CD8-positive, alpha-beta memory T cell (primary cell): ENCODE data around the gene SEMA3D. TPM values are rescaled to one million over a fixed set of nuclear protein-coding genes. Genes with fewer than 3 reads are reported as not detected.

Experiments
- CTCF ChIA-PET: fragments of 350-600 bp; sonication (Branson Sonifier 250); formaldehyde crosslinking; loops from one replicate; lab custom pipeline; 2021; ENCODE audit warnings: antibody characterized with exemption; lab: Charles Lee
- POLR2A ChIA-PET: fragments of 350-600 bp; sonication (Branson Sonifier 250); formaldehyde crosslinking; loops from one replicate; lab custom pipeline; 2021; ENCODE audit warnings: antibody characterized with exemption; lab: Charles Lee
- DNase-seq, 5 donors: peaks; one replicate each; pipeline versions ENCODE4 v3.0.0 to v3.0.0-alpha.2; 2020 to 2022; ENCODE audit warnings: mixed read lengths in 1 of 5
- H3K27ac ChIP-seq: one replicate; pipeline ENCODE4 v1.7.0; 2013; ENCODE audit warnings: low read depth, mild to moderate bottlenecking, low read length, moderate library complexity
- H3K27me3 ChIP-seq: 2 replicates; pipeline ENCODE4 v1.7.0; 2013; ENCODE audit warnings: low read length, mild to moderate bottlenecking; ENCODE audit not compliant: insufficient read depth, poor library complexity, severe bottlenecking
- H3K36me3 ChIP-seq: 2 replicates; pipeline ENCODE4 v1.7.0; 2013; ENCODE audit warnings: mild to moderate bottlenecking, low read length, moderate library complexity; ENCODE audit not compliant: insufficient read depth
- H3K4me1 ChIP-seq: 2 replicates; pipeline ENCODE4 v1.7.0; 2013; ENCODE audit warnings: mild to moderate bottlenecking, low read length, moderate library complexity; ENCODE audit not compliant: insufficient read depth
- H3K4me3 ChIP-seq: 2 replicates; pipeline ENCODE4 v1.7.0; 2013; ENCODE audit warnings: mild to moderate bottlenecking, low read length
- H3K9me3 ChIP-seq: 2 replicates; pipeline ENCODE4 v1.7.0; 2013; ENCODE audit warnings: mild to moderate bottlenecking, low read length
- H3K27ac Mint-ChIP-seq, 8 donors: one replicate each; pipeline ENCODE4 v1.8.0; 2020 to 2021; ENCODE audit warnings: mixed read lengths in 8 of 8, mild to moderate bottlenecking in 6 of 8, inconsistent platforms in 3 of 8, moderate library complexity in 3 of 8
- H3K27me3 Mint-ChIP-seq, 2 donors: one replicate each; pipeline ENCODE4 v1.8.0; 2020 to 2021; ENCODE audit warnings: mixed read lengths in 2 of 2, mild to moderate bottlenecking in 1 of 2, moderate library complexity in 1 of 2
- H3K36me3 Mint-ChIP-seq, 3 donors: one replicate each; pipeline ENCODE4 v1.8.0; 2020 to 2021; ENCODE audit warnings: mixed read lengths in 3 of 3, inconsistent platforms in 1 of 3, mild to moderate bottlenecking in 1 of 3
- H3K4me1 Mint-ChIP-seq, 3 donors: one replicate each; pipeline ENCODE4 v1.8.0; 2020 to 2021; ENCODE audit warnings: mixed read lengths in 3 of 3, inconsistent platforms in 1 of 3, mild to moderate bottlenecking in 1 of 3
- H3K4me3 Mint-ChIP-seq, 7 donors: one replicate each; pipeline ENCODE4 v1.8.0; 2020 to 2021; ENCODE audit warnings: mixed read lengths in 7 of 7, mild to moderate bottlenecking in 6 of 7, moderate library complexity in 4 of 7, inconsistent platforms in 2 of 7
- H3K9me3 Mint-ChIP-seq, 5 donors: one replicate each; pipeline ENCODE4 v1.8.0; 2020 to 2022; ENCODE audit warnings: mixed read lengths in 5 of 5, mild to moderate bottlenecking in 3 of 5, moderate library complexity in 2 of 5, inconsistent platforms in 1 of 5
- polyA plus RNA-seq: library from polyadenylated mRNA; unstranded; fragments of 300-500 nt; fragmentation: Illumina TruSeq; gene quantifications from one replicate; pipeline ENCODE4 v1.2.3, GENCODE V29; 2021
- total RNA-seq, 2 experiments: library from RNA; stranded (reverse); gene quantifications; one replicate each; pipeline ENCODE4 v1.2.3, GENCODE V29; 2021

The SEMA3D gene
- total and polyA plus RNA-seq, 3 experiments from 2014 or later = not detected

DNA sequence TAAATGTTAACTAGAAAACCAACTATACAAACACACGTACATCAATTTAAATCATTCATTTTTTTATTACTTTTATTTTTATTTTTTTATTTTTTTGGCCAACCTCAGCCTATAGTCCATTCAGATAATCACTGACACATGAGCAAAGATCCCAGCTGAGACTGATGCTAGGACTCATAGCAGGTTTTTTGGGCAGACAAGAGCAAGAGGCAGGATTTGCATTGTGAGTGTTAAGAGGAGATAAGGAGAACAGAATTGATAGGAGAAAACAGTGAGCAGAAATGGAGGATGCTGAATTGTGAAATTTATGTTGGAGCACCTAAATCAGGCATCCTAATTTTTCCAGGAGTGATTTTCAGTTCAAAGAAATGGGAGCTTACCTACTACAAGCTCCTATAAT is 240.3 kb downstream of the SEMA3D start:
- Histone ChIP-seq H3K4me3 (no peak overlapping the region), H3K4me1 (no peaks in the 10 kb centered on the region), H3K27ac (no peak overlapping the region), H3K9me3 (no peaks in the 10 kb centered on the region), H3K27me3 (no peaks in the 10 kb centered on the region), H3K36me3 (no peaks in the 10 kb centered on the region)
- Mint-ChIP-seq H3K9me3 (peaks cover 4 to 19% (median 9%) of the 10 kb centered on the region in 5 donors), H3K27me3 (no peaks in the 10 kb centered on the region), H3K4me1 (no peaks in the 10 kb centered on the region), H3K4me3 (no peak overlapping the region), H3K36me3 (no peaks in the 10 kb centered on the region), H3K27ac (no peak overlapping the region)
- DNase-seq = no peak
- CTCF ChIA-PET = no interaction called here
- POLR2A ChIA-PET = no interaction called here
